DND-41 (cell line): Measurements from ENCODE around the gene CRACDL.

Experiments used
- ATAC-seq: fragments of 200-7000 bp; cut with Tn5 transposase; 3 replicates; pipeline ENCODE4 v1.9.1; 2021; ENCODE audit warnings: low read depth; ENCODE audit not compliant: insufficient read depth
- DNase-seq: peaks from one replicate; pipeline ENCODE4 v3.0.0-alpha.2; 2020
- H2AFZ ChIP-seq: 2 replicates; pipeline ENCODE4 v1.6.0; 2012; ENCODE audit warnings: low read depth, low read length
- H3K27ac ChIP-seq: 2 replicates; pipeline ENCODE4 v1.5.1; 2012; ENCODE audit warnings: low read length, inconsistent platforms
- H3K27me3 ChIP-seq: fragments of 200-600 bp; sonication (generic); 2 replicates; pipeline ENCODE4 v1.6.0; 2012; ENCODE audit warnings: low read length, mild to moderate bottlenecking, inconsistent platforms; ENCODE audit not compliant: insufficient read depth, poor library complexity
- H3K36me3 ChIP-seq: 2 replicates; pipeline ENCODE4 v1.5.1; 2012; ENCODE audit warnings: low read length, inconsistent platforms; ENCODE audit not compliant: insufficient read depth
- H3K4me1 ChIP-seq: 2 replicates; pipeline ENCODE4 v1.5.1; 2012; ENCODE audit warnings: mild to moderate bottlenecking, low read length; ENCODE audit not compliant: insufficient read depth
- H3K4me2 ChIP-seq: 2 replicates; pipeline ENCODE4 v1.6.0; 2012; ENCODE audit warnings: mild to moderate bottlenecking, moderate library complexity, low read length, inconsistent platforms; ENCODE audit not compliant: insufficient read depth
- H3K4me3 ChIP-seq, 2 experiments: fragments of 200-600 bp in 1 of 2; shearing (Covaris generic) in 1 of 2; 2 replicates each; pipeline ENCODE4 v1.5.1; 2012 to 2016; ENCODE audit warnings: inconsistent platforms in 2 of 2, low read length in 2 of 2, mild to moderate bottlenecking in 2 of 2, low read depth in 1 of 2, moderate library complexity in 1 of 2
- H3K79me2 ChIP-seq: 2 replicates; pipeline ENCODE4 v1.6.0; 2012; ENCODE audit warnings: low read length, inconsistent platforms; ENCODE audit not compliant: insufficient read depth
- H3K9ac ChIP-seq: 2 replicates; pipeline ENCODE4 v1.6.0; 2012; ENCODE audit warnings: low read depth, mild to moderate bottlenecking, inconsistent platforms, low read length, moderate library complexity
- H3K9me3 ChIP-seq: 2 replicates; pipeline ENCODE4 v1.5.1; 2012; ENCODE audit warnings: low read length, moderate library complexity, mild to moderate bottlenecking, inconsistent platforms; ENCODE audit not compliant: insufficient read depth, severe bottlenecking
- H4K20me1 ChIP-seq: 2 replicates; pipeline ENCODE4 v1.6.0; 2012; ENCODE audit warnings: low read length; ENCODE audit not compliant: insufficient read depth
- CTCF ChIP-seq: IDR thresholded peaks from 2 replicates; pipeline ENCODE4 v1.5.1; 2012; ENCODE audit warnings: borderline replicate concordance, low read length, moderate library complexity, mild to moderate bottlenecking; ENCODE audit not compliant: poor library complexity, severe bottlenecking; ENCODE audit errors: extremely low read depth
- EZH2 ChIP-seq: IDR thresholded peaks from 3 replicates; pipeline ENCODE4 v1.6.1; 2012; ENCODE audit warnings: borderline replicate concordance, low read depth, mild to moderate bottlenecking, moderate library complexity, low read length, inconsistent platforms; ENCODE audit not compliant: severe bottlenecking

The CRACDL gene

GRCh38 chr2:98911376-98912154 is 24.5 kb downstream of the CRACDL start:
- no peaks in the 10 kb centered on the region for H4K20me1 ChIP-seq
- H3K9ac ChIP-seq, result no peak overlapping the region
- peaks cover 3% of the 10 kb centered on the region for H3K27me3 ChIP-seq
- no peak overlapping the region for H3K27ac ChIP-seq
- no peak overlapping the region for H3K4me2 ChIP-seq
- H2AFZ ChIP-seq, result no peak overlapping the region
- no peak for DNase-seq
- no peak for ATAC-seq
- H3K36me3 ChIP-seq, result no peaks in the 10 kb centered on the region
- no peaks in the 10 kb centered on the region for H3K4me1 ChIP-seq
- H3K9me3 ChIP-seq, result no peaks in the 10 kb centered on the region
- H3K4me3 ChIP-seq, result no peak overlapping the region
- no peaks in the 10 kb centered on the region for H3K79me2 ChIP-seq
- no peak for TF ChIP-seq EZH2
- TF ChIP-seq CTCF, result no peak

- TF ChIP-seq CTCF (no peak), EZH2 (no peak)
- Histone ChIP-seq H3K9me3 (no peaks in the 10 kb centered on the region), H3K79me2 (no peaks in the 10 kb centered on the region), H3K27ac (no peak overlapping the region), H3K36me3 (no peaks in the 10 kb centered on the region), H2AFZ (no peak overlapping the region), H3K4me2 (no peak overlapping the region), H3K9ac (no peak overlapping the region), H4K20me1 (no peaks in the 10 kb centered on the region), H3K4me3 (no peak overlapping the region), H3K4me1 (no peaks in the 10 kb centered on the region), H3K27me3 (peaks cover 3% of the 10 kb centered on the region)
- DNase-seq, result no peak
- no peak for ATAC-seq
Observed at GRCh38 chr2:98911126-98911375, 25.0 kb downstream of the CRACDL start.

GRCh38 chr2:98910349-98911125 is 25.5 kb downstream of the CRACDL start:
- Histone ChIP-seq H3K27me3 (peaks cover 3% of the 10 kb centered on the region), H3K9ac (no peak overlapping the region), H3K9me3 (no peaks in the 10 kb centered on the region), H2AFZ (no peak overlapping the region), H3K4me2 (no peak overlapping the region), H3K4me3 (no peak overlapping the region), H4K20me1 (no peaks in the 10 kb centered on the region), H3K79me2 (no peaks in the 10 kb centered on the region), H3K27ac (no peak overlapping the region), H3K36me3 (no peaks in the 10 kb centered on the region), H3K4me1 (no peaks in the 10 kb centered on the region)
- no peak for ATAC-seq
- no peak for DNase-seq
- no peak for TF ChIP-seq CTCF
- no peak for TF ChIP-seq EZH2
